Activated T-helper 2 cell treated with anti-CD3 and anti-CD28 coated beads, Interferon-gamma antibody, Interleukin-2, Interleukin-4, amounts not matched to agents 10 μg/mL and 5 μg/mL and 100 μg/mL, durations not matched to agents 14 hours and 24 hours and 36 hours (primary cell): Measurements from ENCODE around the gene FADS3. TPM values are rescaled to one million over a fixed set of nuclear protein-coding genes. Genes with fewer than 3 reads are reported as not detected.

Source experiments
- DNase-seq: peaks from one replicate; pipeline ENCODE4 v3.0.0; 2021; ENCODE audit warnings: low spot score
- H3K27ac Mint-ChIP-seq: one replicate; pipeline ENCODE4 v1.8.0; 2021; ENCODE audit warnings: mixed read lengths
- H3K27me3 Mint-ChIP-seq: one replicate; pipeline ENCODE4 v1.8.0; 2021; ENCODE audit warnings: low read depth, mixed read lengths
- H3K36me3 Mint-ChIP-seq: one replicate; pipeline ENCODE4 v1.8.0; 2021; ENCODE audit warnings: low read depth, mixed read lengths
- H3K4me1 Mint-ChIP-seq: one replicate; pipeline ENCODE4 v1.8.0; 2021; ENCODE audit warnings: low read depth, mixed read lengths
- H3K4me3 Mint-ChIP-seq: one replicate; pipeline ENCODE4 v1.8.0; 2021; ENCODE audit warnings: low read depth, mild to moderate bottlenecking, moderate library complexity, mixed read lengths
- H3K9me3 Mint-ChIP-seq: one replicate; pipeline ENCODE4 v1.8.0; 2021; ENCODE audit warnings: mixed read lengths
- intact Hi-C: fragments of 100-400 bp; cut with micrococcal nuclease; formaldehyde crosslinking; loops from one replicate; pipeline ENCODE4 v1.15.1; 2023
- total RNA-seq: library from RNA; stranded (reverse); gene quantifications from 2 replicates; pipeline ENCODE4 v1.2.3, GENCODE V29; 2022

Gene FADS3
- total RNA-seq, 1 donor from 2014 or later, result 22.1 TPM

DNA sequence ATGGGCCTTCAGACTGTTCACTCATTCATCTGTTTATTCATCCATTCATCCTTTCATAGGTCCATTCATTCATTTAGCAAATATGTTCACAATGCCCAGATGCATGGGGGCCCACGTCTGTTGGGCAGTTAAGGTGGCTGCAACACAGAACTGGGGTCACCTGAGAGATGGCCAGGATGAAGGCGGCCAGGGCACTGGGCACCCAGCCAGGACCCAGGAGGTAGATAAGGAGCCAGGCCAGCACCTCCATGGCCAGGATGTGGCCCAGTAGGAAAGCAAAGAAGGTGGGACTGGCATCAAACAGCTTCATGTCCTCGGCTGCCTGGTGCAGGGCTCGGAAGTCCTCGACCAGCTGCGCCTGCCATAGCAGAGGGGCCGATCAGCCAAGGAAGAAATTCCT lies 12.2 kb downstream of the FADS3 start:
- Mint-ChIP-seq H3K36me3 (no peaks in the 10 kb centered on the region), H3K9me3 (no peaks in the 10 kb centered on the region), H3K4me1 (no peaks in the 10 kb centered on the region), H3K4me3 (no peak overlapping the region), H3K27ac (no peak overlapping the region), H3K27me3 (peaks cover 2% of the 10 kb centered on the region)
- no peak for DNase-seq
- intact Hi-C loops, result no loop called here

DNA sequence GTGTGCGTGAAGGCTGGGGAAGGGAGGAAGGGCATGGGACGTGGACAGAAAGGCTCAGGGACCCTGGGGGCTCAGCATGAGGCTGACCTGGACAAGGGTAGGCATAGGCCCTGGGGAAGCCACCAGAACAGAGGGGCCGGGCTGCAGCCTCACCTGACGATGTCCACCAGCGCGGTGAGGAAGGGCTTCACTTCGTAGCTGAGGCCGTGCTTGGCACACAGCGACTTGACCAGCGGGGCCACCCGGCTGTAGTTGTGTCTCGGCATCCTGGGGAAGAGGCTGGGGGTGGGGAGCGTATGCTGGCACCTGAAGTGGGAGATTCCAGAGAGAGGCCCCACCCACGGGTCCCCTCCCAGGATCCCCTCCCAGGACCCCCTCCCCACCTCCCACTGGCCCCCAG lies 15.6 kb downstream of the FADS3 start:
- Mint-ChIP-seq H3K4me1 (peaks cover 4% of the 10 kb centered on the region), H3K9me3 (no peaks in the 10 kb centered on the region), H3K36me3 (no peaks in the 10 kb centered on the region), H3K4me3 (no peak overlapping the region), H3K27ac (no peak overlapping the region), H3K27me3 (peaks cover 2% of the 10 kb centered on the region)
- intact Hi-C loops, result no loop called here
- no peak for DNase-seq

DNA sequence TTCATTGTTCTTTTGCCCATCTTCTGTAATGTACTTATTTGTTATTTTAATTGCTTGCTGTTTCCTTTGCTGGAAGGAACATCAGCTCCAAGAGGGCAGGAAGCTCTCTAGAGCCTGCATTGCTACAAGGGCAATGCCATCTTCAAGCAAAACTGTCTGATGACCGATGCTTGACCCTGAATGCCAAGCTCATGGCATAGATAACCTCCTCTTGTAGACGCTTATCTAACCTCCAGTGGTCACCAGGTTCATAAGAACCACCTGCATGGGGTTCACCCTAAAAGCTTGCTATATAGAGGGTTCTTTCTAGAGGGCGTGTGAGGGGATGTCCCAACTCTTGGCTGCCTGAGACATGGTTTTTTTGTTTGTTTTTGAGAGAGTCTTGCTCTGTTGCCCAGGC lies 16.5 kb downstream of the FADS3 start:
- Mint-ChIP-seq H3K27ac (no peak overlapping the region), H3K36me3 (no peaks in the 10 kb centered on the region), H3K4me1 (peaks cover 4% of the 10 kb centered on the region), H3K9me3 (no peaks in the 10 kb centered on the region), H3K27me3 (no peaks in the 10 kb centered on the region), H3K4me3 (no peak overlapping the region)
- intact Hi-C loops, result no loop called here
- no peak for DNase-seq

- intact Hi-C loops, result no loop called here
- peaks cover 4% of the 10 kb centered on the region for H3K4me1 Mint-ChIP-seq
- no peak overlapping the region for H3K27ac Mint-ChIP-seq
- no peaks in the 10 kb centered on the region for H3K9me3 Mint-ChIP-seq
- H3K4me3 Mint-ChIP-seq, result no peak overlapping the region
- H3K27me3 Mint-ChIP-seq, result no peaks in the 10 kb centered on the region
- no peaks in the 10 kb centered on the region for H3K36me3 Mint-ChIP-seq
- DNase-seq, result no peak
Observed at GRCh38 chr11:61874377-61874809, 17.0 kb downstream of the FADS3 start.

DNA sequence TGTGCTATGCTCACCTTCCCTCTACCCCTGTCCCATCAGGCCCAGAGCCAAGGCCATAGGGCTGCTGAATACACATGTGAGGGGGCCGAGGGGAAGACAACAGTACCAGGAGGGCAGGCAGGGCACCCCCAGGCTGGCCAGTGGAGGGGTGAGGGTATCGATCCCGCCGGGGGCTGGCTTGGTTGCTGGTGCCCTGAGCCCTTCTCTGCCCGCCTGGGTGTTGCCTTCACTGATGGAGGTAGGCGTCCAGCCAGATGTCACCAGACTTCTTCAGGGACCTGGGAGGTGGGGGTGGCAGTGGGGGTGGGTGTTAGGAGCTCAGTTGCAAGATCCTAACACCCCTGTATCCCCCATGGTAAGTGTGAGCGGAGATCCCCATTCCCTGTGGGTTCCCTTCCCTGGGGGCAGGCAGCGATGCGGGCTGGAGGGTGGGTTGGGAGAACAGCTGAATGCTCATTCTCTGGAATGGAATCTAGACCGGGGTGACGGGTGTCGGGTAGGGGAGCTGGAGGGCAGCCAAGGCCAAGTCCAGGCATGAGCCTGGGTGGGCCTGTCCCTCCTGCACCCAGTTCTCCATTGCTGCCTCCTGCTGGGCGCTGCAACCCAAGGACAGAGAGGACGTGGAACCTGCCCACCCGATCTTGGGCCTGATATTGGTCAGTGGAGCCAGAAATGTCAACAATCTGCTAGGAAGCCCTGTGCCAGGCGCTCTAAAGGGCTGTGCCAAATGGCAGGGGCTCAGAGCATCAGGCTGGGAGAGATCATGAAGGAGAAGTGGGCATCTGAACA lies 17.6 kb downstream of the FADS3 start:
- H3K4me3 Mint-ChIP-seq, result no peak overlapping the region
- peaks cover 4% of the 10 kb centered on the region for H3K4me1 Mint-ChIP-seq
- no peaks in the 10 kb centered on the region for H3K9me3 Mint-ChIP-seq
- no peak overlapping the region for H3K27ac Mint-ChIP-seq
- intact Hi-C loops, result no loop called here
- DNase-seq, result no peak
- H3K27me3 Mint-ChIP-seq, result no peaks in the 10 kb centered on the region
- no peaks in the 10 kb centered on the region for H3K36me3 Mint-ChIP-seq

DNA sequence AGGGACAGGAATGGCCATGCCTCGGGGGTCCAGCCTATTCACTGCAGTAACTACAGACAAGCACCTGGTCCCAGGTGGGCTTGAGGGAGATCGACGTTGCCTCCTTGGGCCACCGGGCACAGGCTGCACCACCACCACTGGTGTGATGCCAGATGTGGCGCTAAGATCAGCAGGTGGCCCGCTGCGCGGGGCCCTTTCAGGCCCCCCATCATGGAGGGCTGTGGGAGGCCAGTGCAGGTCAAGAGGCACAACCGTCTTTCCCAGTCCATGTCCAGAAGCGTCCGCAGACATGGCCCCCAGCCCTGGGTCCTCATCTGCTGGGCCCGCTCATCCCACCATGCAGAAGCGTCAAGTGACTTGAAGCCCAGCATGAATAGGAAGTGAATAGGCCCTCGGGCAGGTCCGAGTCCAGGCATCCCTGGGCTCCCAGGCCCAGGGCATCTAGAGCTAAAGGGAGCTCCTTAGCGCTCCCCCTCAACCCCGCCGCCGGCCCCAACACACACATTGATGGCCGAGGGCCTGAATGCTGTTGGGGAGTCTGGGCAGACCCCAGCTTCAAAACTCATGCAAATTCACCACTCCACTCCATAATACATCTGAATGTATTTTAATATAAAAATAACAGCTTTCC lies 18.3 kb downstream of the FADS3 start:
- Mint-ChIP-seq H3K4me1 (peaks cover 4% of the 10 kb centered on the region), H3K27ac (no peak overlapping the region), H3K36me3 (no peaks in the 10 kb centered on the region), H3K27me3 (no peaks in the 10 kb centered on the region), H3K9me3 (no peaks in the 10 kb centered on the region), H3K4me3 (no peak overlapping the region)
- intact Hi-C loops, result no loop called here
- DNase-seq, result no peak

DNA sequence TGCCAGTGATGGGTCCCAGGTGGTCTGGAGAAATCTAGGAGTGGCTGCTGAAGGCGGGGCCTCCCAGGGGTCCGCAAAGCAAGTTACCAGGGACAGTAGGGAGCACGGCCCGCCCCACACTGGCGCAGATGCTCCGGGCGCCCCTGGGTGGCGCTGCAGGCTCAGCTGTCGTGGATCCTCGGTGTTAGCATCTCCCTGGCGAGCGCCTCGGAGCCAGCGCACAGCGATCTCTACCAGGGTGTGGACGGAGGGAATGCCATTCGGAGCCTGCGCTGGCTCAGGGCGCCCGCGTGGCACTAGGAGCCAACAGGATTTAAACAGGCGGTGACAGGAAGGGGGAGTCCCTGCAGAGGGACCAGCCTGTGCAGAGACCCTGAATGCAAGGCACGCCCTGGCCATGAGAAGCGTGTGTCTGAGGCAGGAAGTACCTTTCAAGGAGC lies 20.2 kb downstream of the FADS3 start:
- DNase-seq, result peak; percentile 61
- Mint-ChIP-seq H3K36me3 (peaks cover under 1% of the 10 kb centered on the region), H3K4me3 (peak overlapping the region; percentile 67), H3K27ac (no peak overlapping the region), H3K9me3 (no peaks in the 10 kb centered on the region), H3K27me3 (no peaks in the 10 kb centered on the region), H3K4me1 (peaks cover 4% of the 10 kb centered on the region)
- intact Hi-C loops, result loop anchor here (1.0 kb wide), 3 partner anchors 26 to 237 kb away; no protein-coding TSS in a partner anchor

- Mint-ChIP-seq H3K27me3 (no peaks in the 10 kb centered on the region), H3K27ac (no peak overlapping the region), H3K4me3 (no peak overlapping the region), H3K4me1 (peaks cover 6% of the 10 kb centered on the region), H3K9me3 (no peaks in the 10 kb centered on the region), H3K36me3 (peaks cover 6% of the 10 kb centered on the region)
- DNase-seq, result no peak
- intact Hi-C loops, result loop anchor here (1.0 kb wide), 3 partner anchors 27 to 238 kb away; no protein-coding TSS in a partner anchor
Observed at GRCh38 chr11:61870541-61871031, 20.8 kb downstream of the FADS3 start.

GRCh38 chr11:61869708-61870451 lies 21.5 kb downstream of the FADS3 start:
- Mint-ChIP-seq H3K27me3 (no peaks in the 10 kb centered on the region), H3K9me3 (no peaks in the 10 kb centered on the region), H3K36me3 (peaks cover 11% of the 10 kb centered on the region), H3K27ac (peak overlapping the region; percentile 44), H3K4me1 (peaks cover 6% of the 10 kb centered on the region), H3K4me3 (no peak overlapping the region)
- intact Hi-C loops, result no loop called here
- DNase-seq, result no peak

DNA sequence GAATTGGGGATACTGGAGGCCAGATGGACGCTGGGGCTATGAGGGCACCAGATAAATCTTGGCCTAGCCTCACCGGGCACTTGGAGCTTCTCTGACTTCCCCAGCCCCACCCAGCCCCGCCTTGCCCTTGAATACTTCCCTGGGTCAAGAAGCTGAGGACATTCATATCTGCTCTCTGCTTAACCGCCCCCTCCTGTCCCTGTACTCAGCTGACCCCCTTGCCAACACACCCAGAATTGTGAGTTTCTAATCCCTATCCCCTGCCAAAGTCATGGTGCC lies 22.0 kb downstream of the FADS3 start:
- H3K4me1 Mint-ChIP-seq, result peaks cover 6% of the 10 kb centered on the region
- no peaks in the 10 kb centered on the region for H3K9me3 Mint-ChIP-seq
- intact Hi-C loops, result no loop called here
- H3K27ac Mint-ChIP-seq, result peak overlapping the region; percentile 44
- H3K27me3 Mint-ChIP-seq, result no peaks in the 10 kb centered on the region
- no peak for DNase-seq
- no peak overlapping the region for H3K4me3 Mint-ChIP-seq
- peaks cover 15% of the 10 kb centered on the region for H3K36me3 Mint-ChIP-seq

- H3K9me3 Mint-ChIP-seq, result no peaks in the 10 kb centered on the region
- no peak overlapping the region for H3K4me3 Mint-ChIP-seq
- no peak overlapping the region for H3K27ac Mint-ChIP-seq
- DNase-seq, result no peak
- H3K36me3 Mint-ChIP-seq, result peaks cover 16% of the 10 kb centered on the region
- no peaks in the 10 kb centered on the region for H3K27me3 Mint-ChIP-seq
- peaks cover 6% of the 10 kb centered on the region for H3K4me1 Mint-ChIP-seq
- intact Hi-C loops, result no loop called here
Observed at GRCh38 chr11:61868571-61869428, 22.5 kb downstream of the FADS3 start.

GRCh38 chr11:61866958-61867343 lies 24.4 kb downstream of the FADS3 start:
- Mint-ChIP-seq H3K27ac (no peak overlapping the region), H3K36me3 (peaks cover 29% of the 10 kb centered on the region), H3K27me3 (no peaks in the 10 kb centered on the region), H3K4me3 (no peak overlapping the region), H3K9me3 (no peaks in the 10 kb centered on the region), H3K4me1 (peaks cover 6% of the 10 kb centered on the region)
- intact Hi-C loops, result no loop called here
- no peak for DNase-seq
